GM18909 (cell line): ENCODE results near the gene GPSM3.
"Not testable (repeated sequence)": the region's sequence is repeated elsewhere in the genome, so short reads cannot be mapped to it uniquely, and the experiment has no call there.

Source experiments
- ATAC-seq: cut with Tn5 transposase; IDR thresholded peaks from one replicate; pipeline ENCODE4 v1.9.1; 2021; ENCODE audit warnings: mild to moderate bottlenecking; ENCODE audit not compliant: unreplicated experiment, poor library complexity

GPSM3 gene

GRCh38 chr6:32188381-32189068, 3.9 kb downstream of the GPSM3 start:
- no peak for ATAC-seq

GRCh38 chr6:32187725-32188380, 4.6 kb downstream of the GPSM3 start:
- not testable (repeated sequence) for ATAC-seq

DNA sequence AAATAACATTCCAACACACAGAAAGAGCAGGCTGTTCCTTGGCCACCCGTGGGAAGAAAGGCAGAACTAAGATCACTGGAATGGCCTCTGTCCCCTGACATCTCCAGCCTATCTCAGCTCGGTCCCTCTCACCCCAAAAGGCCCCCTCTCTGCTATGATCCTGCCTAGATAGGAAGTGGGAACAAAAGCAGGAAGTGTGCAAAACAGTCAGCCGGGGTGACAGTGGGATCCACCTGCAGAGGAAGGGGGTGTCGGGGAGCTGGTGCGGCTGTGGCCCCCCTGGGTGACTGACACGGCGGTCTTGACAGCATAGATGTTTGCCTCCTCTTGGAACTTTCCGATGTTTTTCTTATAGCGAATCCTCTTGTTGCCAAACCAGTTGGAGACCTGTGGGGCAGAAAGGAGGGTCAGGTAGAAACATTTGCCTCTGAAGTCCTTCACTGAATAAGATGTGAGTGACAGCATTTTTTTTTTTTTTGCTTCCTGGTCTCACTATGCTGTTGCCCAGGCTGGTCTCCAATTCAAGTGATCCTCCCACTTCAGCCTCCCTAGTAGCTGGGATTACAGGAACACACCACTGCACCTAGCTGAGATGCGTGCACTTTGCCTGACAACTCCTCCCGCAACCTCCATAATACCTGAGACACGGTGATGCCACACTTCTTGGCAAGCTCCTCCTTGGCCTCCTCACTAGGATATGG, 5.3 kb downstream of the GPSM3 start:
- no peak for ATAC-seq

GRCh38 chr6:32186151-32186840, 6.1 kb downstream of the GPSM3 start:
- ATAC-seq: not testable (repeated sequence)

GRCh38 chr6:32185681-32186131, 6.7 kb downstream of the GPSM3 start:
- not testable (repeated sequence) for ATAC-seq

DNA sequence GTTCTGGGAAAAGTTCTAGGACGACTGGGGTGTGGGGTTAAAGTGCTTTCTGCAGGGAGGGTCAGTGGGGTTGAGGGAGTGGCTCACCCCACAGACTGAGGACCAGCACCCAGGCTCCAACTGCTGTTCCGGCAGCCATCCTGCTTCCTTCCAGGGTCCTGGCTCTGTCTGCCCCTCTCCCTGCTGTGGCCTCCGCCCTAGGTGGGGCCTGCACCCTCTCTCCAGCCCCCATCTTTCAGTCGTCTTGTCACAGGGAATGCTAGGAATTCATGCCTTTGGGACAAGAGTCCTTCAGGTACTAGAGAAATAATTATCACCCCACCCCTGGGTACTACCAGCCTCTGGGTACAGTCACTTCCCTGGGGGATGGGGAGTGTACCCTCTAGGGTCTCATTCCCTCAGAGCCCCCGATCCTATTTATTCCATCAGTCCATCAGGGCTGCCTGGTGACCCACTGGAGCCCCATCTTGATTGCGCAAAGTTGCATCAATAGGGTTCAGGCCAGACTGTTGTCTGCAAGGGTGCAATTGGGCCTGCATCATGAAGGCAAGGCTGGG, 8.3 kb downstream of the GPSM3 start, which contains the start of gene AGER:
AGER (minus strand) TSS at position 170 of the 557 bp plus-strand sequence; CDS start at position 139, 31 bp downstream.
- ATAC-seq: no peak

GRCh38 chr6:32183483-32184083, 8.9 kb downstream of the GPSM3 start:
- no peak for ATAC-seq

DNA sequence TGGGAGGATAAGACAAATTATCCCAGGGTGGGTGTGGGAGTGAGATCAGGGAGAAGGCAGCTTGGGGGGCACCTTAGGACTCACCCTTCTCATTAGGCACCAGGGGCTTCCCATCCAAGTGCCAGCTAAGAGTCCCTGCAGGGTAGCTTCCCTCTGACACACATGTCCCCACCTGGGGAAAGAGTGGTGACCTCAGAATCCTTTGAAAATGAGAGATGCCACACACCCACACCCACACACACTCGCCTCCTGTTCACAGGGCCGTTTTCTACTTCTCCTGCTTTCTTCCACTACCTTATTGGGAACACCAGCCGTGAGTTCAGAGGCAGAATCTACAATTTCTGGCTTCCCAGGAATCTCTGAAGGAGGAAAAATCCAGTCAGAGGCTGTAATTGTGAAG, 9.4 kb downstream of the GPSM3 start:
- no peak for ATAC-seq

GRCh38 chr6:32182555-32182981, 9.9 kb downstream of the GPSM3 start:
- ATAC-seq: no peak

DNA sequence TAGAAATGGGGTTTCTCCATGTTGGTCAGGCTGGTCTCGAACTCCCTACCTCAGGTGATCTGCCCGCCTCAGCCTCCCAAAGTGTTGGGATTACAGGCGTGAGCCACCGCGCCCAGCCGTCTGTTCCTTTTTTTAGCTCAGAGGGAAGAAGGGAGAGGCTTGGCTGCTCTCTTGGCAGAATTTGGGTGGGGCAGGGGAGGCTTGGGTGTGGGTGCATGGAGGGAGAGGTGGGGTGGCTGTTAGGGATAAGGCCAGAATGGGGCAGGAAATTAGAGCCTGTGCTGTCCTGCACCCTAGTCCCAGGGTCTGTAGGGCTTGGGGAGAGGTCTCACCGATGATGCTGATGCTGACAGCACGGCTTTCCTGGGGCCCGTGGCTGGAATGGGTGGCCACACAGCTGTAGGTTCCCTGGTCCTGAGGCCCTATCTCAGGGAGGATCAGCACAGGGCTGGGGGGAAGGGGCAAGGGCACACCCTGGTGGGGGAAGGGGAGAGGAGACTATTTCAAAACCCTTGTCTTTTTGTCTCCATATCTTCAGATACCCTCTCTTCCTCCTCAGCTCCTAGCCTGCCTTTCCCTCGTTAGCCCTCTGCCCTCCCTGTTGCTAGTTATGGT, 10.4 kb downstream of the GPSM3 start:
- ATAC-seq: no peak

DNA sequence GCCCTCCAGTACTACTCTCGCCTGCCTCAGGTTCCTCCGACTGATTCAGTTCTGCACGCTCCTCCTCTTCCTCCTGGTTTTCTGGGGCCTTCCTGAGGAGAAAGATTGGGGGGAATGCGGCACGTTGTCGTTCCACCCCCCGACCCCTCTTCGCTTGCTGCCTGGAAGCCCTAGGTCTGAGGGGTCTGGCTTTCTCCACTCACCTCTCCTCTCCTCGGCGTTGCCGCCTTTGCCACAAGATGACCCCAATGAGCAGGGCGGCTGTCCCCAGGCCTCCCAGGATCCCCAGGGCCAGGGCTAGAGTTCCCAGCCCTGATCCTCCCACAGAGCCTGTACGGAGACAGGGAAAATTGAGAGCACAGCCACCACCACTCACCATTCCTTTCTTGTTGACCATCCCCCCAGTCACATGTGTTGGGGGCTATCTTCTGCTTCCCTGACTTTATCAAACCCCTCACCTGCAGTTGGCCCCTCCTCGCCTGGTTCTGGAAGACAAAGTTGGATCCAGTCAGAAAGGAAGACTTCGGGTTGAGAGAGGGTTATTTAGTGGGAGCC, 11.2 kb downstream of the GPSM3 start:
- ATAC-seq: no peak

- ATAC-seq: no peak
These were observed 12.6 kb downstream of the GPSM3 start for GRCh38 chr6:32179766-32180405.

- no peak for ATAC-seq
These were observed 13.6 kb downstream of the GPSM3 start for GRCh38 chr6:32178547-32179440.

GRCh38 chr6:32177788-32178546, 14.5 kb downstream of the GPSM3 start, which contains the start of gene RNF5:
Gene RNF5, plus strand, starts transcription at chr6:32178405. Its CDS starts 107 bp downstream, at chr6:32178512.
- ATAC-seq: peak; percentile 85

- ATAC-seq: peak; percentile 1
These were observed 15.2 kb downstream of the GPSM3 start for GRCh38 chr6:32177183-32177787.

DNA sequence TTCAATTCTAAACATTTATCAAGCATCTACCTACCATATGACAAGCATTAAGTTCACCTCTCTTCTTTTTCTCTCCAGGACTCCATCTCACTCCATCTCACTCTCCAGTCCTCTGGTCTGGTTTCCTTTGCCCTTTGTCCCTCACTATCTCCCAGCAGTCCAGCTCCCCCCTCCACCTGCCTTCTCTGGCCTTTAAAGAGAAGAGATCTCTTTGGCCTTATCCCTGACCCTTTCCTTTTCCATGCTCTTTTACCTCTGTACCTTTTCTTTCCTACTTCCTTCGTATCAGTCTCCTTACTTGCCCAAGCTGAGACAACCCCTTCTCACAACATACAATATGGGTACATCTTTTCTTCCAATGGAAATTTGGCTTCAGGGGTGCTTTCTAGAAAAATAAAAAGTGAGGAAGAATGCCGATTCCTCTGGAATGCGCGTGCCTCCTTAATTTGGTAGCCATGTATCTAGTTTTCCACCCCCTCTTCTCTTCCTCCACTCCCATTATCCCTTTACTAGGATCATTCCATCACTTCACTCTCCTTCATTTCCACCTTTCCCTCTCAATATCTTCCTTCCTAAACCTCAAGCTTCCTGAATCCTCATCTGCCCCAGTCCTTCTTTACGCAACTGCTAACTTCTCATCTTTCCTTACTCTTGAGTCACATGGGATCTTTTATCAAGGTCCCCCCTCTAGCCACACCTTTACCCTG, 15.8 kb downstream of the GPSM3 start:
- ATAC-seq: no peak
